Kidney (tissue), 14 donors: Measurements from ENCODE around the gene VAV2. TPM values are rescaled to one million over a fixed set of nuclear protein-coding genes. Genes with fewer than 3 reads are reported as not detected.

ENCODE experiments used
- DNase-seq, 5 donors: peaks; one replicate each; pipeline ENCODE4 v3.0.0-alpha.2; 2013 to 2020
- FAIRE-seq: peaks from 2 replicates; lab custom pipeline; 2012; peaks lifted over from hg19 to GRCh38; lab: Jason Lieb, UNC
- H3K27ac ChIP-seq, 2 donors: one replicate each; pipeline ENCODE4 v1.7.0; 2013; ENCODE audit warnings: low read depth in 2 of 2, low read length in 2 of 2, inconsistent platforms in 1 of 2
- H3K27me3 ChIP-seq: one replicate; pipeline ENCODE4 v1.7.1; 2013; ENCODE audit warnings: low read length, inconsistent platforms; ENCODE audit not compliant: control insufficient read depth, insufficient read depth
- H3K36me3 ChIP-seq, 3 donors: one replicate each; pipeline versions ENCODE4 v1.7.0 to v1.7.1; 2013; ENCODE audit warnings: low read length in 3 of 3, control low read depth in 1 of 3, inconsistent platforms in 1 of 3; ENCODE audit not compliant: insufficient read depth in 3 of 3, control insufficient read depth in 2 of 3
- H3K4me1 ChIP-seq, 3 donors: one replicate each; pipeline versions ENCODE4 v1.7.0 to v1.7.1; 2013; ENCODE audit warnings: low read length in 3 of 3, inconsistent platforms in 1 of 3, low read depth in 1 of 3; ENCODE audit not compliant: control insufficient read depth in 2 of 3, insufficient read depth in 2 of 3
- H3K4me3 ChIP-seq, 3 donors: one replicate each; pipeline versions ENCODE4 v1.7.0 to v1.8.1; 2013; ENCODE audit warnings: low read length in 3 of 3, control low read depth in 1 of 3, inconsistent platforms in 1 of 3
- H3K9ac ChIP-seq, 3 donors: one replicate each; pipeline versions ENCODE4 v1.7.0 to v1.7.1; 2013; ENCODE audit warnings: low read length in 3 of 3, control low read depth in 1 of 3, inconsistent platforms in 1 of 3
- H3K9me3 ChIP-seq, 3 donors: one replicate each; pipeline versions ENCODE4 v1.7.0 to v1.7.1; 2013; ENCODE audit warnings: low read length in 3 of 3, control low read depth in 1 of 3, inconsistent platforms in 1 of 3; ENCODE audit not compliant: control insufficient read depth in 2 of 3, insufficient read depth in 1 of 3
- intact Hi-C: fragments of 100-400 bp; cut with DNase I; formaldehyde crosslinking; loops from one replicate; pipeline ENCODE4 v1.11.1; 2022
- polyA plus RNA-seq: library from polyadenylated mRNA; stranded (reverse); fragments of 350-450 nt; fragmentation: Illumina TruSeq; extraction: RNeasy Lipid Tissue Mini Kit (QIAGEN cat#74804); gene quantifications from one replicate; pipeline ENCODE4 v1.2.3, GENCODE V29; 2014; ENCODE audit warnings: low read depth, low replicate concordance; ENCODE audit not compliant: insufficient read depth
- total RNA-seq: library from RNA; stranded (reverse); fragmentation: NEBNext Ultra II Directional; extraction: Animal tissue kit (Norgen Biotek cat#: 25700); gene quantifications from one replicate; pipeline ENCODE4 v1.2.1, GENCODE V29; 2021
- TF ChIP-seq, protein P1 (sequence below): IDR thresholded peaks from 3 replicates; pipeline ENCODE4 v1.5.1; 2012; ENCODE audit warnings: mild to moderate bottlenecking, moderate library complexity, borderline replicate concordance; ENCODE audit not compliant: insufficient read depth; ENCODE audit errors: extremely low read depth
- donor health status: control.
- donor health status: control.
- donor health status: control.
- donor health status: control.
- donor health status: control.
- donor health status: DM: yes; HTN: yes; CAD: no.
- donor health status: Normal renal cell carcinoma (clear cell type).

VAV2 gene
- total and polyA plus RNA-seq, 2 donors from 2014 or later, result 22.3 to 47.1 TPM

DNA sequence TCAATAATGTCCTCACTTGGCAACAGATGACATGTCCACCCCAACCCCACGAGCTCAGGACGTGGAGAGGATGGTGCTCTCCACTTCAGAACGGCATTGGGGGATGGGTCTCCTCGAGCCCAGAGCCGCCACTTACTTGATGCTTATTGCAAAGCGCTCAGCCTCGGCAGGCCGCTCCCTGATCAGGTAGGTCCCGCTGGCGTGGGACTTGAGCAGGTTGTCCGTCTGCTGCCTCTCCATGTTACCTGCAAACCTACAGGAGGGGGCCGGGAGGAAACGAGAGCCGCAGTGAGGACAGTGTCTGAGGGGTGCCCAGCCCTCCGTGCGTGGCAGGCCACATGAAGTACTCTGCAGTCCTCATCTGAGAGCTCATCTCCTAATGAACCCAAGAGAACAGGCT lies 217.3 kb downstream of the VAV2 start:
- peaks cover 9 to 22% (median 16%) of the 10 kb centered on the region in 3 donors for H3K36me3 ChIP-seq
- DNase-seq, result peak in 1 of 5 donors; percentile 52
- intact Hi-C loops, result no loop called here
- no peak overlapping the region for H3K27ac ChIP-seq
- H3K4me3 ChIP-seq, result no peak overlapping the region
- H3K27me3 ChIP-seq, result no peaks in the 10 kb centered on the region
- FAIRE-seq, result no peak
- H3K9ac ChIP-seq, result no peak overlapping the region
- TF ChIP-seq, protein P1, sequence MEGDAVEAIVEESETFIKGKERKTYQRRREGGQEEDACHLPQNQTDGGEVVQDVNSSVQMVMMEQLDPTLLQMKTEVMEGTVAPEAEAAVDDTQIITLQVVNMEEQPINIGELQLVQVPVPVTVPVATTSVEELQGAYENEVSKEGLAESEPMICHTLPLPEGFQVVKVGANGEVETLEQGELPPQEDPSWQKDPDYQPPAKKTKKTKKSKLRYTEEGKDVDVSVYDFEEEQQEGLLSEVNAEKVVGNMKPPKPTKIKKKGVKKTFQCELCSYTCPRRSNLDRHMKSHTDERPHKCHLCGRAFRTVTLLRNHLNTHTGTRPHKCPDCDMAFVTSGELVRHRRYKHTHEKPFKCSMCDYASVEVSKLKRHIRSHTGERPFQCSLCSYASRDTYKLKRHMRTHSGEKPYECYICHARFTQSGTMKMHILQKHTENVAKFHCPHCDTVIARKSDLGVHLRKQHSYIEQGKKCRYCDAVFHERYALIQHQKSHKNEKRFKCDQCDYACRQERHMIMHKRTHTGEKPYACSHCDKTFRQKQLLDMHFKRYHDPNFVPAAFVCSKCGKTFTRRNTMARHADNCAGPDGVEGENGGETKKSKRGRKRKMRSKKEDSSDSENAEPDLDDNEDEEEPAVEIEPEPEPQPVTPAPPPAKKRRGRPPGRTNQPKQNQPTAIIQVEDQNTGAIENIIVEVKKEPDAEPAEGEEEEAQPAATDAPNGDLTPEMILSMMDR, result no peak
- H3K4me1 ChIP-seq, result no peaks in the 10 kb centered on the region
- peaks cover 0 to 3% (median 0%) of the 10 kb centered on the region in 3 donors for H3K9me3 ChIP-seq

- Histone ChIP-seq H3K4me1 (no peaks in the 10 kb centered on the region), H3K27ac (no peak overlapping the region), H3K27me3 (no peaks in the 10 kb centered on the region), H3K9ac (no peak overlapping the region), H3K36me3 (peaks cover 9 to 22% (median 13%) of the 10 kb centered on the region in 3 donors), H3K9me3 (peaks cover 0 to 3% (median 0%) of the 10 kb centered on the region in 3 donors), H3K4me3 (no peak overlapping the region)
- TF ChIP-seq, protein P1, result no peak
- intact Hi-C loops, result no loop called here
- no peak for FAIRE-seq
- DNase-seq, result peak in 2 of 5 donors; percentile 25 to 51
These were observed 218.1 kb downstream of the VAV2 start for GRCh38 chr9:133773889-133774655.

DNA sequence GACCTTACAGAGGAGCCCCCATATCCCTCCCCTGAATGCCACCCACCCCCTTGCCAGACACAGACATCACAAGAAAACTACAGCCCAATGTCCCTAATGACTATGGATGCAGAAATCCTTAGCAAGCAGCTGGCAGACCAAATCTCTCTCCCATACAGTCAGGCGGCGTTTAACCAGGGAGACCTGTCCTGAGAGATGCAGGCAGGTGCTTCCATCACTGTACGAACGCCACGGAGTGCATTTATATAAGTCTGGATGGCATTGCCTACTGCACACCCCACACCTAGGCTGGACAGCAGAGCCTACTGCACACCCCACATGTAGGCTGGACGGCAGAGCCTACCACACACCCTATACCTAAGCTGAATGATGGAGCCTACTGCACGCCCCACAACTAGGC lies 219.5 kb downstream of the VAV2 start:
- Histone ChIP-seq H3K27me3 (no peaks in the 10 kb centered on the region), H3K4me3 (no peak overlapping the region), H3K9me3 (peaks cover 0 to 4% (median 3%) of the 10 kb centered on the region in 3 donors), H3K9ac (no peak overlapping the region), H3K27ac (no peak overlapping the region), H3K36me3 (peaks cover 12 to 25% (median 21%) of the 10 kb centered on the region in 3 donors), H3K4me1 (peaks cover 0 to 2% (median 0%) of the 10 kb centered on the region in 3 donors)
- FAIRE-seq (no peak), DNase-seq (peak in 1 of 5 donors; percentile 39)
- TF ChIP-seq, protein P1, result no peak
- intact Hi-C loops, result no loop called here
